GM23338 (cell line): ENCODE results near the gene TTC9C. TPM values are rescaled to one million over a fixed set of nuclear protein-coding genes. Genes with fewer than 3 reads are reported as not detected.

Experiments used
- ATAC-seq: fragments of 200-7000 bp; cut with Tn5 transposase; 3 replicates; pipeline ENCODE4 v1.9.1; 2020
- DNase-seq: peaks from one replicate; pipeline ENCODE4 v3.0.0-alpha.2; 2015; ENCODE audit warnings: low spot score
- H2AFZ ChIP-seq: fragments of 200-600 bp; sonication (generic); 2 replicates; pipeline ENCODE4 v1.8.0; 2016; ENCODE audit warnings: antibody characterized with exemption, mild to moderate bottlenecking, moderate library complexity
- H3F3A ChIP-seq: fragments of 200-600 bp; sonication (generic); replicated peaks from 2 replicates; pipeline ENCODE4 v1.8.0; 2017; ENCODE audit warnings: antibody characterized with exemption, mixed run types, low read depth
- H3K27ac ChIP-seq: fragments of 200-600 bp; sonication (generic); 2 replicates; pipeline ENCODE4 v1.6.1; 2016; ENCODE audit warnings: low read depth
- H3K27me3 ChIP-seq: fragments of 200-600 bp; sonication (generic); 2 replicates; pipeline ENCODE4 v1.8.0; 2016; ENCODE audit warnings: mild to moderate bottlenecking, mixed run types, moderate library complexity; ENCODE audit not compliant: insufficient read depth
- H3K36me3 ChIP-seq: fragments of 200-600 bp; sonication (generic); 2 replicates; pipeline ENCODE4 v1.8.0; 2016; ENCODE audit warnings: mild to moderate bottlenecking; ENCODE audit not compliant: insufficient read depth
- H3K4me1 ChIP-seq: fragments of 200-600 bp; sonication (generic); 2 replicates; pipeline ENCODE4 v1.8.0; 2016; ENCODE audit warnings: mild to moderate bottlenecking, moderate library complexity; ENCODE audit not compliant: insufficient read depth
- H3K4me2 ChIP-seq: fragments of 200-600 bp; sonication (generic); 2 replicates; pipeline ENCODE4 v1.7.1; 2017; ENCODE audit warnings: mixed run types
- H3K4me3 ChIP-seq: fragments of 200-600 bp; sonication (generic); 2 replicates; pipeline ENCODE4 v1.6.1; 2016; ENCODE audit warnings: mixed run types
- H3K79me2 ChIP-seq: fragments of 200-600 bp; sonication (generic); replicated peaks from 2 replicates; pipeline ENCODE4 v1.8.0; 2017; ENCODE audit warnings: mild to moderate bottlenecking; ENCODE audit not compliant: insufficient read depth
- H3K9me2 ChIP-seq: fragments of 200-600 bp; sonication (generic); 2 replicates; pipeline ENCODE4 v1.8.0; 2017; ENCODE audit not compliant: insufficient read depth
- H4K20me1 ChIP-seq: fragments of 200-600 bp; sonication (generic); replicated peaks from 2 replicates; pipeline ENCODE4 v1.8.0; 2017; ENCODE audit warnings: mild to moderate bottlenecking; ENCODE audit not compliant: insufficient read depth
- H3K27ac Mint-ChIP-seq: 2 replicates; pipeline ENCODE4 v1.8.0; 2020; ENCODE audit warnings: inconsistent platforms, mild to moderate bottlenecking, moderate library complexity, mixed read lengths
- H3K27me3 Mint-ChIP-seq: 3 replicates; pipeline ENCODE4 v1.8.0; 2022; ENCODE audit warnings: low read depth, mild to moderate bottlenecking, moderate library complexity, mixed read lengths, inconsistent platforms; ENCODE audit not compliant: insufficient read depth, poor library complexity
- H3K36me3 Mint-ChIP-seq: 3 replicates; pipeline ENCODE4 v1.8.0; 2021; ENCODE audit warnings: low read depth, mild to moderate bottlenecking, inconsistent platforms, moderate library complexity, mixed read lengths
- H3K4me1 Mint-ChIP-seq: 3 replicates; pipeline ENCODE4 v1.8.0; 2020; ENCODE audit warnings: mild to moderate bottlenecking, inconsistent platforms, mixed read lengths
- H3K4me3 Mint-ChIP-seq: 3 replicates; pipeline ENCODE4 v1.8.0; 2021; ENCODE audit warnings: moderate library complexity, mild to moderate bottlenecking, inconsistent platforms, mixed read lengths
- H3K9me3 Mint-ChIP-seq: 3 replicates; pipeline ENCODE4 v1.8.0; 2020; ENCODE audit warnings: moderate library complexity, mild to moderate bottlenecking, inconsistent platforms, mixed read lengths
- CREB1 ChIP-seq: fragments of 250-450 bp; sonication (Bioruptor Pico); IDR thresholded peaks from 2 replicates; pipeline ENCODE4 v1.5.0; 2020; ENCODE audit warnings: low read depth, mild to moderate bottlenecking, moderate library complexity
- EZH2 ChIP-seq: fragments of 200-600 bp; sonication (generic); IDR thresholded peaks from one replicate; pipeline ENCODE4 v1.8.0; 2017; ENCODE audit warnings: antibody characterized with exemption, mild to moderate bottlenecking, low read depth; ENCODE audit not compliant: unreplicated experiment
- EZH2phosphoT487 ChIP-seq: fragments of 200-600 bp; sonication (generic); IDR thresholded peaks from one replicate; pipeline ENCODE4 v1.8.1; 2018; ENCODE audit warnings: antibody characterized with exemption; ENCODE audit not compliant: unreplicated experiment
- JUNB ChIP-seq: IDR thresholded peaks from one replicate; pipeline ENCODE4 v1.6.1; 2016; ENCODE audit warnings: antibody characterized with exemption; ENCODE audit not compliant: unreplicated experiment
- NANOG ChIP-seq: IDR thresholded peaks from 2 replicates; pipeline ENCODE4 v1.6.1; 2016; ENCODE audit warnings: antibody characterized with exemption, borderline replicate concordance
- POLR2AphosphoS5 ChIP-seq: IDR thresholded peaks from 2 replicates; pipeline ENCODE4 v1.6.1; 2016; ENCODE audit warnings: antibody characterized with exemption, low read depth
- STAT1 ChIP-seq: IDR thresholded peaks from one replicate; pipeline ENCODE4 v1.6.1; 2016; ENCODE audit warnings: antibody characterized with exemption; ENCODE audit not compliant: unreplicated experiment
- ZNF114 ChIP-seq: fragments of 250-450 bp; sonication (Bioruptor Pico); IDR thresholded peaks from 2 replicates; pipeline ENCODE4 v1.5.0; 2020; ENCODE audit warnings: mild to moderate bottlenecking, moderate library complexity
- ZNF331 ChIP-seq: fragments of 250-450 bp; sonication (Bioruptor Pico); IDR thresholded peaks from 2 replicates; pipeline ENCODE4 v1.5.0; 2020; ENCODE audit warnings: low read depth, mild to moderate bottlenecking, moderate library complexity
- polyA plus RNA-seq: library from polyadenylated mRNA; unstranded; fragments of >200 nt; fragmentation: Nextera tagmentation; extraction: Ambion mirVana; gene quantifications from 2 replicates; pipeline ENCODE4 v1.2.1, GENCODE V29; 2016
- total RNA-seq: library from RNA; depleted of rRNA; stranded (reverse); fragments of >200 nt; shearing (Covaris generic); gene quantifications from 2 replicates; pipeline ENCODE4 v1.2.3, GENCODE V29; 2014
- TF ChIP-seq, protein P1 (sequence below): IDR thresholded peaks from 2 replicates; pipeline ENCODE4 v1.6.1; 2016; ENCODE audit warnings: antibody characterized with exemption
- TF ChIP-seq, protein P2 (sequence below), 2 experiments: fragments of 200-600 bp in 1 of 2; sonication (generic) in 1 of 2; conservative IDR thresholded peaks; 2 replicates each; pipeline versions ENCODE4 v1.5.1 to v1.6.1; 2016 to 2017; ENCODE audit warnings: antibody characterized with exemption in 2 of 2, low read depth in 2 of 2, mild to moderate bottlenecking in 2 of 2, moderate library complexity in 1 of 2
- TF ChIP-seq, protein P3 (sequence below): fragments of 250-450 bp; sonication (Bioruptor Pico); IDR thresholded peaks from 2 replicates; pipeline ENCODE4 v1.5.0; 2020; ENCODE audit warnings: mild to moderate bottlenecking, moderate library complexity
- TF ChIP-seq, protein P4 (sequence below): IDR thresholded peaks from one replicate; pipeline ENCODE4 v1.6.1; 2018; ENCODE audit warnings: antibody characterized with exemption; ENCODE audit not compliant: unreplicated experiment

Gene TTC9C
- total and polyA plus RNA-seq, 2 experiments from 2014 or later = 27.5 to 42.0 TPM

DNA sequence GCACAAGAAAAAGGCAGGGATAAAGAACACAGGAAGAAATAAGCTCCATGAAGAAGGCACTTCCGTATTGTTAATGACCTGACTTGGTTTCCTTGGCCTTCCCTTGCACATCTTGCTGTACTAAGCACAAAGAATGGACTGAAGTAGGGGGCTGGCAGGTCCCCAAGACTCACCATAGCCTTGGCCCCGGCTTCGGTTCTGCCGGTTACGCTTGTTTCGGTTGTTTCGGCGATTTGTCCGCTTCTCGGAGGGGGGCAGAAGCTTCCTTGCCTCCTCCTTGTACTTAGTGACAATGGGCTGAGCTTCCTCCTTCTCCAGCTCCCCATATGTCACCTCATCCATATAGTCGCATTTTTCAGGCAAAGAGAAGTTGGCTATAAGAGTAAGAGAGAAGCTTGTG lies 11.5 kb upstream of the TTC9C start:
- Mint-ChIP-seq H3K27ac (no peak overlapping the region), H3K27me3 (no peaks in the 10 kb centered on the region), H3K36me3 (peaks cover 95% of the 10 kb centered on the region), H3K9me3 (no peaks in the 10 kb centered on the region), H3K4me1 (peaks cover 47% of the 10 kb centered on the region), H3K4me3 (no peak overlapping the region)
- no peak for TF ChIP-seq JUNB
- TF ChIP-seq CREB1 = no peak
- no peak for TF ChIP-seq EZH2
- TF ChIP-seq, protein P1, sequence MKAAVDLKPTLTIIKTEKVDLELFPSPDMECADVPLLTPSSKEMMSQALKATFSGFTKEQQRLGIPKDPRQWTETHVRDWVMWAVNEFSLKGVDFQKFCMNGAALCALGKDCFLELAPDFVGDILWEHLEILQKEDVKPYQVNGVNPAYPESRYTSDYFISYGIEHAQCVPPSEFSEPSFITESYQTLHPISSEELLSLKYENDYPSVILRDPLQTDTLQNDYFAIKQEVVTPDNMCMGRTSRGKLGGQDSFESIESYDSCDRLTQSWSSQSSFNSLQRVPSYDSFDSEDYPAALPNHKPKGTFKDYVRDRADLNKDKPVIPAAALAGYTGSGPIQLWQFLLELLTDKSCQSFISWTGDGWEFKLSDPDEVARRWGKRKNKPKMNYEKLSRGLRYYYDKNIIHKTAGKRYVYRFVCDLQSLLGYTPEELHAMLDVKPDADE = no peak
- TF ChIP-seq POLR2AphosphoS5 = no peak
- no peak for TF ChIP-seq NANOG
- TF ChIP-seq ZNF114 = no peak
- TF ChIP-seq, protein P2, sequence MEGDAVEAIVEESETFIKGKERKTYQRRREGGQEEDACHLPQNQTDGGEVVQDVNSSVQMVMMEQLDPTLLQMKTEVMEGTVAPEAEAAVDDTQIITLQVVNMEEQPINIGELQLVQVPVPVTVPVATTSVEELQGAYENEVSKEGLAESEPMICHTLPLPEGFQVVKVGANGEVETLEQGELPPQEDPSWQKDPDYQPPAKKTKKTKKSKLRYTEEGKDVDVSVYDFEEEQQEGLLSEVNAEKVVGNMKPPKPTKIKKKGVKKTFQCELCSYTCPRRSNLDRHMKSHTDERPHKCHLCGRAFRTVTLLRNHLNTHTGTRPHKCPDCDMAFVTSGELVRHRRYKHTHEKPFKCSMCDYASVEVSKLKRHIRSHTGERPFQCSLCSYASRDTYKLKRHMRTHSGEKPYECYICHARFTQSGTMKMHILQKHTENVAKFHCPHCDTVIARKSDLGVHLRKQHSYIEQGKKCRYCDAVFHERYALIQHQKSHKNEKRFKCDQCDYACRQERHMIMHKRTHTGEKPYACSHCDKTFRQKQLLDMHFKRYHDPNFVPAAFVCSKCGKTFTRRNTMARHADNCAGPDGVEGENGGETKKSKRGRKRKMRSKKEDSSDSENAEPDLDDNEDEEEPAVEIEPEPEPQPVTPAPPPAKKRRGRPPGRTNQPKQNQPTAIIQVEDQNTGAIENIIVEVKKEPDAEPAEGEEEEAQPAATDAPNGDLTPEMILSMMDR (conservative IDR thresholded peaks at IDR 0.05; ENCODE audit: low read depth in 2 of 2) = no peak
- TF ChIP-seq STAT1 = no peak
- TF ChIP-seq ZNF331 (CRISPR knock-in tag) = no peak
- no peak for TF ChIP-seq EZH2phosphoT487
- TF ChIP-seq, protein P3, sequence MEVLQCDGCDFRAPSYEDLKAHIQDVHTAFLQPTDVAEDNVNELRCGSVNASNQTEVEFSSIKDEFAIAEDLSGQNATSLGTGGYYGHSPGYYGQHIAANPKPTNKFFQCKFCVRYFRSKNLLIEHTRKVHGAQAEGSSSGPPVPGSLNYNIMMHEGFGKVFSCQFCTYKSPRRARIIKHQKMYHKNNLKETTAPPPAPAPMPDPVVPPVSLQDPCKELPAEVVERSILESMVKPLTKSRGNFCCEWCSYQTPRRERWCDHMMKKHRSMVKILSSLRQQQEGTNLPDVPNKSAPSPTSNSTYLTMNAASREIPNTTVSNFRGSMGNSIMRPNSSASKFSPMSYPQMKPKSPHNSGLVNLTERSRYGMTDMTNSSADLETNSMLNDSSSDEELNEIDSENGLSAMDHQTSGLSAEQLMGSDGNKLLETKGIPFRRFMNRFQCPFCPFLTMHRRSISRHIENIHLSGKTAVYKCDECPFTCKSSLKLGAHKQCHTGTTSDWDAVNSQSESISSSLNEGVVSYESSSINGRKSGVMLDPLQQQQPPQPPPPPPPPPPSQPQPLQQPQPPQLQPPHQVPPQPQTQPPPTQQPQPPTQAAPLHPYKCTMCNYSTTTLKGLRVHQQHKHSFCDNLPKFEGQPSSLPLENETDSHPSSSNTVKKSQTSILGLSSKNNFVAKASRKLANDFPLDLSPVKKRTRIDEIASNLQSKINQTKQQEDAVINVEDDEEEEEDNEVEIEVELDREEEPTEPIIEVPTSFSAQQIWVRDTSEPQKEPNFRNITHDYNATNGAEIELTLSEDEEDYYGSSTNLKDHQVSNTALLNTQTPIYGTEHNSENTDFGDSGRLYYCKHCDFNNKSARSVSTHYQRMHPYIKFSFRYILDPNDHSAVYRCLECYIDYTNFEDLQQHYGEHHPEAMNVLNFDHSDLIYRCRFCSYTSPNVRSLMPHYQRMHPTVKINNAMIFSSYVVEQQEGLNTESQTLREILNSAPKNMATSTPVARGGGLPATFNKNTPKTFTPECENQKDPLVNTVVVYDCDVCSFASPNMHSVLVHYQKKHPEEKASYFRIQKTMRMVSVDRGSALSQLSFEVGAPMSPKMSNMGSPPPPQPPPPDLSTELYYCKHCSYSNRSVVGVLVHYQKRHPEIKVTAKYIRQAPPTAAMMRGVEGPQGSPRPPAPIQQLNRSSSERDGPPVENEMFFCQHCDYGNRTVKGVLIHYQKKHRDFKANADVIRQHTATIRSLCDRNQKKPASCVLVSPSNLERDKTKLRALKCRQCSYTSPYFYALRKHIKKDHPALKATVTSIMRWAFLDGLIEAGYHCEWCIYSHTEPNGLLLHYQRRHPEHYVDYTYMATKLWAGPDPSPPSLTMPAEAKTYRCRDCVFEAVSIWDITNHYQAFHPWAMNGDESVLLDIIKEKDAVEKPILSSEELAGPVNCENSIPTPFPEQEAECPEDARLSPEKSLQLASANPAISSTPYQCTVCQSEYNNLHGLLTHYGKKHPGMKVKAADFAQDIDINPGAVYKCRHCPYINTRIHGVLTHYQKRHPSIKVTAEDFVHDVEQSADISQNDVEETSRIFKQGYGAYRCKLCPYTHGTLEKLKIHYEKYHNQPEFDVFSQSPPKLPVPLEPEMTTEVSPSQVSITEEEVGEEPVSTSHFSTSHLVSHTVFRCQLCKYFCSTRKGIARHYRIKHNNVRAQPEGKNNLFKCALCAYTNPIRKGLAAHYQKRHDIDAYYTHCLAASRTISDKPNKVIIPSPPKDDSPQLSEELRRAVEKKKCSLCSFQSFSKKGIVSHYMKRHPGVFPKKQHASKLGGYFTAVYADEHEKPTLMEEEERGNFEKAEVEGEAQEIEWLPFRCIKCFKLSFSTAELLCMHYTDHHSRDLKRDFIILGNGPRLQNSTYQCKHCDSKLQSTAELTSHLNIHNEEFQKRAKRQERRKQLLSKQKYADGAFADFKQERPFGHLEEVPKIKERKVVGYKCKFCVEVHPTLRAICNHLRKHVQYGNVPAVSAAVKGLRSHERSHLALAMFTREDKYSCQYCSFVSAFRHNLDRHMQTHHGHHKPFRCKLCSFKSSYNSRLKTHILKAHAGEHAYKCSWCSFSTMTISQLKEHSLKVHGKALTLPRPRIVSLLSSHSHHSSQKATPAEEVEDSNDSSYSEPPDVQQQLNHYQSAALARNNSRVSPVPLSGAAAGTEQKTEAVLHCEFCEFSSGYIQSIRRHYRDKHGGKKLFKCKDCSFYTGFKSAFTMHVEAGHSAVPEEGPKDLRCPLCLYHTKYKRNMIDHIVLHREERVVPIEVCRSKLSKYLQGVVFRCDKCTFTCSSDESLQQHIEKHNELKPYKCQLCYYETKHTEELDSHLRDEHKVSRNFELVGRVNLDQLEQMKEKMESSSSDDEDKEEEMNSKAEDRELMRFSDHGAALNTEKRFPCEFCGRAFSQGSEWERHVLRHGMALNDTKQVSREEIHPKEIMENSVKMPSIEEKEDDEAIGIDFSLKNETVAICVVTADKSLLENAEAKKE (CRISPR knock-in tag) = no peak
- TF ChIP-seq, protein P4, sequence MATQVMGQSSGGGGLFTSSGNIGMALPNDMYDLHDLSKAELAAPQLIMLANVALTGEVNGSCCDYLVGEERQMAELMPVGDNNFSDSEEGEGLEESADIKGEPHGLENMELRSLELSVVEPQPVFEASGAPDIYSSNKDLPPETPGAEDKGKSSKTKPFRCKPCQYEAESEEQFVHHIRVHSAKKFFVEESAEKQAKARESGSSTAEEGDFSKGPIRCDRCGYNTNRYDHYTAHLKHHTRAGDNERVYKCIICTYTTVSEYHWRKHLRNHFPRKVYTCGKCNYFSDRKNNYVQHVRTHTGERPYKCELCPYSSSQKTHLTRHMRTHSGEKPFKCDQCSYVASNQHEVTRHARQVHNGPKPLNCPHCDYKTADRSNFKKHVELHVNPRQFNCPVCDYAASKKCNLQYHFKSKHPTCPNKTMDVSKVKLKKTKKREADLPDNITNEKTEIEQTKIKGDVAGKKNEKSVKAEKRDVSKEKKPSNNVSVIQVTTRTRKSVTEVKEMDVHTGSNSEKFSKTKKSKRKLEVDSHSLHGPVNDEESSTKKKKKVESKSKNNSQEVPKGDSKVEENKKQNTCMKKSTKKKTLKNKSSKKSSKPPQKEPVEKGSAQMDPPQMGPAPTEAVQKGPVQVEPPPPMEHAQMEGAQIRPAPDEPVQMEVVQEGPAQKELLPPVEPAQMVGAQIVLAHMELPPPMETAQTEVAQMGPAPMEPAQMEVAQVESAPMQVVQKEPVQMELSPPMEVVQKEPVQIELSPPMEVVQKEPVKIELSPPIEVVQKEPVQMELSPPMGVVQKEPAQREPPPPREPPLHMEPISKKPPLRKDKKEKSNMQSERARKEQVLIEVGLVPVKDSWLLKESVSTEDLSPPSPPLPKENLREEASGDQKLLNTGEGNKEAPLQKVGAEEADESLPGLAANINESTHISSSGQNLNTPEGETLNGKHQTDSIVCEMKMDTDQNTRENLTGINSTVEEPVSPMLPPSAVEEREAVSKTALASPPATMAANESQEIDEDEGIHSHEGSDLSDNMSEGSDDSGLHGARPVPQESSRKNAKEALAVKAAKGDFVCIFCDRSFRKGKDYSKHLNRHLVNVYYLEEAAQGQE = no peak
- Histone ChIP-seq H3K27ac (no peak overlapping the region), H4K20me1 (peaks cover 24% of the 10 kb centered on the region), H3K36me3 (peaks cover 88% of the 10 kb centered on the region), H3F3A (peaks cover 60% of the 10 kb centered on the region), H3K27me3 (no peaks in the 10 kb centered on the region), H3K4me1 (peaks cover 3% of the 10 kb centered on the region; the same call in 1 of the 2 replicates), H3K4me2 (no peak overlapping the region), H3K4me3 (no peak overlapping the region), H3K79me2 (peaks cover 37% of the 10 kb centered on the region), H3K9me2 (no peaks in the 10 kb centered on the region), H2AFZ (no peak overlapping the region)
- DNase-seq (no peak), ATAC-seq (no peak)
